22Rv1 (cell line): ENCODE results near the gene CTR9.

ENCODE experiments used
- H3K27ac ChIP-seq: fragments of 450-650 bp; 2 replicates; pipeline ENCODE4 v1.5.1; 2017
- CTCF ChIP-seq: fragments of 450-650 bp; IDR thresholded peaks from 2 replicates; pipeline ENCODE4 v1.5.1; 2017; ENCODE audit warnings: mild to moderate bottlenecking
- ZFX ChIP-seq: fragments of 450-650 bp; IDR thresholded peaks from 2 replicates; pipeline ENCODE4 v1.6.1; 2017; ENCODE audit warnings: antibody characterized with exemption, borderline replicate concordance

The CTR9 gene

GRCh38 chr11:10806206-10806605 is 55.2 kb downstream of the CTR9 start:
- TF ChIP-seq ZFX (no peak), CTCF (no peak)
- peak overlapping the region; percentile 98; the same call in 1 of the 2 replicates for H3K27ac ChIP-seq

- peak overlapping the region; percentile 98 for H3K27ac ChIP-seq
- TF ChIP-seq CTCF = no peak
- no peak for TF ChIP-seq ZFX
Measured at GRCh38 chr11:10807493-10808234, 56.6 kb downstream of the CTR9 start.

GRCh38 chr11:10808235-10808552 is 57.1 kb downstream of the CTR9 start:
- no peak for TF ChIP-seq CTCF
- TF ChIP-seq ZFX = no peak
- peak overlapping the region; percentile 98 for H3K27ac ChIP-seq

- TF ChIP-seq CTCF (no peak), ZFX (no peak)
- peak within 1 kb of the TSS; percentile 98 for H3K27ac ChIP-seq
Measured at GRCh38 chr11:10808553-10809372, 57.7 kb downstream of the CTR9 start, which contains the start of gene EIF4G2. Gene EIF4G2, minus strand, starts transcription at chr11:10808926.

- TF ChIP-seq CTCF = no peak
- no peak for TF ChIP-seq ZFX
- peak overlapping the region; percentile 98 for H3K27ac ChIP-seq
Measured at GRCh38 chr11:10809373-10810160, 58.5 kb downstream of the CTR9 start.

GRCh38 chr11:10813945-10814344 is 62.9 kb downstream of the CTR9 start:
- H3K27ac ChIP-seq = no peak overlapping the region
- TF ChIP-seq CTCF = no peak
- no peak for TF ChIP-seq ZFX
